Glomerular visceral epithelial cell (primary cell): ENCODE measurements around the gene ST8SIA2.

ENCODE experiments used
- DNase-seq: peaks from one replicate; pipeline ENCODE4 v3.0.0-alpha.2; 2016; ENCODE audit errors: extremely low spot score

ST8SIA2 gene

GRCh38 chr15:92492551-92493115 lies 99.0 kb downstream of the ST8SIA2 start:
- no peak for DNase-seq

GRCh38 chr15:92494806-92495336 lies 101.2 kb downstream of the ST8SIA2 start:
- no peak for DNase-seq

DNA sequence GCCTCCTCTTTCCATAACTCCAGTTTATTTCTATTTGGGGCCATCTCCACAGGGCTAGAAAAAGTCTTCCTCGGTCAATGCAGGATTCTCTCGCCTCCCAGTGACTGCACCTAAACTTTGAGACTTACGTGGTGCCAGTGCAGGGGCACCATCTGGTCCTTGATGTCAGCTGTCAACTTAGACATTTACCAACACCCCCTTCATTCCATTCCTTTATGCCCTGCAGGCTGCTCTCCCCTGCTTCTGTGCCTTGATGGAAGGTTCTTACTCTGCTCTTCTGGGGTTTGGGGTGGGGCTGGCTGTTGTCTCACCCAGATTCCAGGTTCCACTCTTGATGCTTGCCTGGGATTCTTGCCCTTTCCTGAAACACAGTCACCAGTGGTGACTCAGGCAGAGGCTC lies 101.8 kb downstream of the ST8SIA2 start:
- no peak for DNase-seq

GRCh38 chr15:92499731-92500530 lies 106.2 kb downstream of the ST8SIA2 start:
- DNase-seq, result no peak

GRCh38 chr15:92502336-92502735 lies 108.7 kb downstream of the ST8SIA2 start:
- DNase-seq, result no peak

GRCh38 chr15:92502930-92503857 lies 109.5 kb downstream of the ST8SIA2 start:
- no peak for DNase-seq

GRCh38 chr15:92503889-92504288 lies 110.2 kb downstream of the ST8SIA2 start:
- DNase-seq, result no peak

- no peak for DNase-seq
Observed at GRCh38 chr15:92505611-92506010, 111.9 kb downstream of the ST8SIA2 start.

- DNase-seq, result no peak
Observed at GRCh38 chr15:92506506-92506905, 112.8 kb downstream of the ST8SIA2 start.

DNA sequence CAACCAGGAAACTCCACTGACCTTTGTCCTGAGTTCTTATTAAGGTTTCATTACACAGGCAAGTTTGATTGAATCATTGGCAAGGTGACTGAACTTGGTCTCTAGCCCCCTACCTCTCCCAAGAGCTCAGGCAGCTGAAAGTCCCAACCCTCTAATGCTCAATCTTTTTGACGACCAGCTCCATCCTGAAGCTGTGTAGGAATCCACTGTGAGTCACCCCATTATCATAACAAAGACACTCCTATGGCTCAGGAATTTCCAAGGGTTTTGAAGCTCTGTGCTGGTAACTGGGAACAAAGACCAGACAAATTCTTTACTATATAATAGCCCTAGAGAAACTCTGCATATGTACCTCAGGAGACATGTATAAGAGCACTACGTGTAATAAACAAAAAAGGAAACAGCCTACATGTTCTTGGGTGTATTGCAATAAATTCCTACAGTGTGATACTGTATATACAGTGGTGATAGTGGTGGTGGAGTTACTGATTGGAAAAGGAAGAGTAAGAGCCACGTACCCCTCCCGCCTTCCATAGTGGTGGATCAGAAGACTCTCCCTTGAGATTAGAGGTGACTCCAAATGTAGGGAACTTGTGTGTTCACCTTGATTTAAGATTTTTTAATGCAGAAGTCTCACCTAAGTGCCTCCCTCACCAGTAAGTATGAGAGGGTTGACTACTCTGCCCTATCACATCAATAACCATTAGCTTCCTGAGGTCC lies 116.6 kb downstream of the ST8SIA2 start:
- DNase-seq, result no peak
